GM21447 (cell line): ENCODE measurements around the gene LHCGR.
A peak's percentile ranks its signal among the peaks of the same experiment; 100 is the strongest.
"Not testable (repeated sequence)": the region's sequence is repeated elsewhere in the genome, so short reads cannot be mapped to it uniquely, and the experiment has no call there.

Experiments used
- ATAC-seq: cut with Tn5 transposase; IDR thresholded peaks from one replicate; pipeline ENCODE4 v1.9.1; 2021; ENCODE audit not compliant: unreplicated experiment

LHCGR gene

GRCh38 chr2:48749291-48750127 is 6.0 kb downstream of the LHCGR start:
- peak; percentile 47 for ATAC-seq

GRCh38 chr2:48747319-48747718 is 8.2 kb downstream of the LHCGR start:
- ATAC-seq, result no peak

GRCh38 chr2:48739236-48739635 is 16.3 kb downstream of the LHCGR start:
- ATAC-seq, result not testable (repeated sequence)

- ATAC-seq, result no peak
These were observed 16.7 kb downstream of the LHCGR start for GRCh38 chr2:48738806-48739205.

- ATAC-seq, result no peak
These were observed 19.3 kb downstream of the LHCGR start for GRCh38 chr2:48736251-48736650.

- no peak for ATAC-seq
These were observed 20.8 kb downstream of the LHCGR start for GRCh38 chr2:48734576-48735303.

GRCh38 chr2:48733067-48733503 is 22.4 kb downstream of the LHCGR start:
- ATAC-seq, result no peak

- no peak for ATAC-seq
These were observed 26.7 kb downstream of the LHCGR start for GRCh38 chr2:48728840-48729239.

- no peak for ATAC-seq
These were observed 27.2 kb downstream of the LHCGR start for GRCh38 chr2:48728295-48728694.

- no peak for ATAC-seq
These were observed 28.0 kb downstream of the LHCGR start for GRCh38 chr2:48727560-48727959.

GRCh38 chr2:48725696-48726494 is 29.6 kb downstream of the LHCGR start:
- no peak for ATAC-seq

GRCh38 chr2:48724278-48724677 is 31.2 kb downstream of the LHCGR start:
- no peak for ATAC-seq

GRCh38 chr2:48723129-48723528 is 32.4 kb downstream of the LHCGR start:
- no peak for ATAC-seq

- no peak for ATAC-seq
These were observed 33.1 kb downstream of the LHCGR start for GRCh38 chr2:48722391-48722790.

- no peak for ATAC-seq
These were observed 34.4 kb downstream of the LHCGR start for GRCh38 chr2:48721158-48721557.

- no peak for ATAC-seq
These were observed 35.9 kb downstream of the LHCGR start for GRCh38 chr2:48719480-48720177.

GRCh38 chr2:48717846-48718245 is 37.7 kb downstream of the LHCGR start:
- ATAC-seq, result no peak

- no peak for ATAC-seq
These were observed 39.6 kb downstream of the LHCGR start for GRCh38 chr2:48715956-48716355.

GRCh38 chr2:48715042-48715899 is 40.3 kb downstream of the LHCGR start:
- no peak for ATAC-seq

GRCh38 chr2:48714245-48714644 is 41.3 kb downstream of the LHCGR start:
- no peak for ATAC-seq
